Measurements from ENCODE around the gene DNAH8. TPM values are rescaled to one million over a fixed set of nuclear protein-coding genes. Genes with fewer than 3 reads are reported as not detected.

Gene DNAH8
- total RNA-seq, 1 experiment from 2014 or later, result 0.05 TPM

GRCh38 chr6:38774929-38775707 is 60.0 kb downstream of the DNAH8 start:
- Mint-ChIP-seq H3K27me3 (ENCODE audit: unreplicated experiment) (no peaks in the 10 kb centered on the region), H3K27ac (ENCODE audit: unreplicated experiment) (no peak overlapping the region), H3K9me3 (ENCODE audit: low read depth, unreplicated experiment) (no peaks in the 10 kb centered on the region), H3K4me3 (ENCODE audit: low read depth, unreplicated experiment) (no peak overlapping the region), H3K4me1 (ENCODE audit: low read depth, unreplicated experiment) (peaks cover 9% of the 10 kb centered on the region), H3K36me3 (ENCODE audit: insufficient read depth, unreplicated experiment) (no peaks in the 10 kb centered on the region)
- BruUV-seq (replicated peaks), result no TSS peak
- no peak for DNase-seq
- CTCF ChIA-PET, result no interaction called here
- intact Hi-C loops (cut with micrococcal nuclease; ENCODE audit: unreplicated experiment), result no loop called here
- no peak for TF ChIP-seq CTCF (IDR thresholded peaks at IDR 0.05; ENCODE audit: unreplicated experiment)

GRCh38 chr6:38775870-38776269 is 60.8 kb downstream of the DNAH8 start:
- intact Hi-C loops (cut with micrococcal nuclease; ENCODE audit: unreplicated experiment), result no loop called here
- BruUV-seq (replicated peaks), result no TSS peak
- no peak for DNase-seq
- no peaks in the 10 kb centered on the region for H3K27me3 Mint-ChIP-seq (ENCODE audit: unreplicated experiment)
- H3K36me3 Mint-ChIP-seq (ENCODE audit: insufficient read depth, unreplicated experiment), result no peaks in the 10 kb centered on the region
- no peak for TF ChIP-seq CTCF (IDR thresholded peaks at IDR 0.05; ENCODE audit: unreplicated experiment)
- no peak overlapping the region for H3K27ac Mint-ChIP-seq (ENCODE audit: unreplicated experiment)
- H3K4me3 Mint-ChIP-seq (ENCODE audit: low read depth, unreplicated experiment), result no peak overlapping the region
- CTCF ChIA-PET, result no interaction called here
- H3K4me1 Mint-ChIP-seq (ENCODE audit: low read depth, unreplicated experiment), result peaks cover 9% of the 10 kb centered on the region
- no peaks in the 10 kb centered on the region for H3K9me3 Mint-ChIP-seq (ENCODE audit: low read depth, unreplicated experiment)

GRCh38 chr6:38776515-38776914 is 61.4 kb downstream of the DNAH8 start:
- Mint-ChIP-seq H3K36me3 (ENCODE audit: insufficient read depth, unreplicated experiment) (no peaks in the 10 kb centered on the region), H3K4me1 (ENCODE audit: low read depth, unreplicated experiment) (peaks cover 3% of the 10 kb centered on the region), H3K4me3 (ENCODE audit: low read depth, unreplicated experiment) (no peak overlapping the region), H3K27ac (ENCODE audit: unreplicated experiment) (no peak overlapping the region), H3K9me3 (ENCODE audit: low read depth, unreplicated experiment) (no peaks in the 10 kb centered on the region), H3K27me3 (ENCODE audit: unreplicated experiment) (no peaks in the 10 kb centered on the region)
- no peak for TF ChIP-seq CTCF (IDR thresholded peaks at IDR 0.05; ENCODE audit: unreplicated experiment)
- CTCF ChIA-PET, result no interaction called here
- DNase-seq, result no peak
- intact Hi-C loops (cut with micrococcal nuclease; ENCODE audit: unreplicated experiment), result no loop called here
- BruUV-seq (replicated peaks), result no TSS peak

GRCh38 chr6:38779310-38780062 is 64.4 kb downstream of the DNAH8 start:
- intact Hi-C loops (cut with micrococcal nuclease; ENCODE audit: unreplicated experiment), result no loop called here
- CTCF ChIA-PET, result no interaction called here
- Mint-ChIP-seq H3K4me3 (ENCODE audit: low read depth, unreplicated experiment) (no peak overlapping the region), H3K36me3 (ENCODE audit: insufficient read depth, unreplicated experiment) (no peaks in the 10 kb centered on the region), H3K27me3 (ENCODE audit: unreplicated experiment) (no peaks in the 10 kb centered on the region), H3K4me1 (ENCODE audit: low read depth, unreplicated experiment) (no peaks in the 10 kb centered on the region), H3K9me3 (ENCODE audit: low read depth, unreplicated experiment) (no peaks in the 10 kb centered on the region), H3K27ac (ENCODE audit: unreplicated experiment) (no peak overlapping the region)
- no peak for TF ChIP-seq CTCF (IDR thresholded peaks at IDR 0.05; ENCODE audit: unreplicated experiment)
- no TSS peak for BruUV-seq (replicated peaks)
- DNase-seq, result no peak
